HG03039 (cell line): ENCODE data around the gene CACNA1C.

Experiments
- ATAC-seq: cut with Tn5 transposase; IDR thresholded peaks from one replicate; pipeline ENCODE4 v1.9.1; 2021; ENCODE audit warnings: mild to moderate bottlenecking, moderate library complexity; ENCODE audit not compliant: unreplicated experiment

The CACNA1C gene

GRCh38 chr12:2643576-2644135 is 590.9 kb downstream of the CACNA1C start:
- no peak for ATAC-seq

DNA sequence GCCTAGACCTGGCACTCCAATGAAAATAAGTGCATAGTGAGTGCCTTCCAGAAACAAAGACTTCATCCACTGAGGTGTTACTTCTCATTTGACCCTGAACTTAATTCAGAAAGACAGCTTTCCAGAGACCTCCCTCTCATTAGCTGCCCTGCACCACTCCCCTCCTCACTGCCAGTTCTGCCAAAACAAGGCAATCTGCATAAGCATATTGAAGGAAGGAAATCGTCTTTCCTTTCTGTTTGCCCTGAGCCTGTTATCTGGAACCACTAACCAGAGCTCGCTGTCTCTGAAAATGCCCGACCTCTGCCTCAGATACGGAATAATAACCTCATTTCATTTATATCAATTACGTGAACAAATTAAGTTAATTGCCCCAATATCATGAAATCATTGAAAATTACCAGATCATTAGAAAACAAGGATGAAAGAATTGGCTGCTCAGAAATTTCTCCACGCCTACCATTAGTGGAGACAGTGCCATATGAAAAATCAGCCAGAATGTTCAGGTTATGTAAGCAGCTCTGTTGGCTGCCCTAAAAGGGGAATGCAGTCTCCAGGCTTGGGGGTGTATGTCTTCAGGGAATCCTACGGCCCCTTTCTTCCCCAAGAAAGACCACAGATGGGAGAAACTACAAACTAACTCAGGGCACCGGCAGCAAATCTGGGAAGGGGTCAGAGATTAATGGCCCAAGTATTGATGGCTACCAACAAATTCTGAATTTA is 592.1 kb downstream of the CACNA1C start:
- no peak for ATAC-seq

DNA sequence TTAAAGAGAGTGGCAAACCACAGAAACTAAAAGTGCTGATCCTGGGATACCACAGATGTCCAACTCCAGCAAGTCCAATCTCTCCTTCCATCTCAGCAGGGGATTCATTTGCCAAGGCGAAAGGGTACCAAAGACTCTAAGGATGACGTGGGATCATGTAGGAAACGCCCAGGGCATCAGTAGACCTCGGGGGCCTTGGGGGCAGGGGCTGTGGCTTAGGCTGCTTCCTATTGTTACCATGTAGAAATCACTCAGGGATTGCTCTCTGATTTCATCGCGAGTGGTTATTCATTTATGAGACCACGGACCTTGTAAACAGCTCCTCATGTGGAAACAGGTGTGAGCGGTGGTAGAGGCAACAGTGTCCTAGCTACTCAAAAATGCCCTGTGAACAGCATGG is 592.7 kb downstream of the CACNA1C start:
- no peak for ATAC-seq

GRCh38 chr12:2646341-2646740 is 593.6 kb downstream of the CACNA1C start:
- no peak for ATAC-seq

DNA sequence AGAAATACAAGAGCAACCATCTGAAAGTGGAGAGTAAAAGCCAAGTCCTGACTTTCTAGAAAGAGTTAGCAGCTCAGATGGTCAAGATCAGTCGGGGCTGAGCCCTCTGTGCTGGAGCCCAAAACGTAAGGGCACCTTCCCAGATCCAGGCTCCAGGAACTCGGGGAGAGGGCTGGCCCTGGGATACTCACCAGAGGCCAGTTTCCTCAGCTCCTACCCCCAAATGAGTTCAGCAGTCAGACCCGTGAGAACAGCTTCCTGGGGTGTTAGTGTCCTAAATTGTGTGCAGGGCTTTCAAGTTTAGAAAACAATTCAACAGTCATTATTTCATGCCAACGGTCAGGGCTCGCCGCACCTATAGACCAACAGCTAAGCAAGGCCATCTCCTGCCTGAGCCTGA is 594.4 kb downstream of the CACNA1C start:
- ATAC-seq, result no peak

- ATAC-seq, result no peak
These were observed 595.6 kb downstream of the CACNA1C start for GRCh38 chr12:2648406-2648805.

DNA sequence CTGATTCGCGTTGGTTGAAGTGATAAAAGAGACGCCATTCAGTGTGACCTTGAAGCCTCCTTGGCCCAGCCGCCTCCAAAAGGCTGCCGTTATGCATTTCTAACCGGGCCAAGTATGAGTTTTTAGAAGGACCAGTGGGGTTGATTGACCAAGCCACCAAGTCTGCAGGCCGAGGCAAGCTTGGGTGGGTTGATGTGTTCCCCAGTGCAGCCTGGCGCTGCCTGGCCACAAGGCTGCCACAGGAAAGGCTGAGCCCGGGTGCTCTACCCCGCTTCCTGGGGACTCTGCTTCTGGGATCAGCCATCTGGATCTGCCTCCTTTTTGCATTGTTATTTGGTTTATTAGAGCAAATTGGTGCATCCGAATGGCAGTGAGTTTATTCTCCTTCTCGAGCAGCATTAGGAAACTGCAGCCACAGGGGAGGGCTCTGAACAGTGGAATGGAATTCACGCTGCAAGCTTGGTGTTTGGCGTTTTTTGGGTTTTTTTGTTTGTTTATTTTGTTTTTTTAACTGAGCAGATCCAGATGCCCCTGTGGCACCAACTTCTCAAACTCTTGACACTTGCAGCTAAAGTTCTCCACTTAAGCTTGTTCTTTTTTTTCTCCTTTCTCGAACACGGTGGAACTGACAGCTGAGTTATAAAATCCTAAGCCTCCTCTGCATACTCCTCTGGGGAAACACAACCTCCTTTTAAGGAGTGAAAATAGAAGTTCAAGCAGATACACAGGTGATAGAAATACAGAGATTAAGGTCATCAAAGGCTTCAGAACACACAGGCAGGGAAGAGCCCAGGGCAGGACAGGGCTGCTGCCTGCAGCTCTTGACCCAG is 596.6 kb downstream of the CACNA1C start:
- ATAC-seq, result no peak

GRCh38 chr12:2650261-2651067 is 597.7 kb downstream of the CACNA1C start:
- no peak for ATAC-seq

DNA sequence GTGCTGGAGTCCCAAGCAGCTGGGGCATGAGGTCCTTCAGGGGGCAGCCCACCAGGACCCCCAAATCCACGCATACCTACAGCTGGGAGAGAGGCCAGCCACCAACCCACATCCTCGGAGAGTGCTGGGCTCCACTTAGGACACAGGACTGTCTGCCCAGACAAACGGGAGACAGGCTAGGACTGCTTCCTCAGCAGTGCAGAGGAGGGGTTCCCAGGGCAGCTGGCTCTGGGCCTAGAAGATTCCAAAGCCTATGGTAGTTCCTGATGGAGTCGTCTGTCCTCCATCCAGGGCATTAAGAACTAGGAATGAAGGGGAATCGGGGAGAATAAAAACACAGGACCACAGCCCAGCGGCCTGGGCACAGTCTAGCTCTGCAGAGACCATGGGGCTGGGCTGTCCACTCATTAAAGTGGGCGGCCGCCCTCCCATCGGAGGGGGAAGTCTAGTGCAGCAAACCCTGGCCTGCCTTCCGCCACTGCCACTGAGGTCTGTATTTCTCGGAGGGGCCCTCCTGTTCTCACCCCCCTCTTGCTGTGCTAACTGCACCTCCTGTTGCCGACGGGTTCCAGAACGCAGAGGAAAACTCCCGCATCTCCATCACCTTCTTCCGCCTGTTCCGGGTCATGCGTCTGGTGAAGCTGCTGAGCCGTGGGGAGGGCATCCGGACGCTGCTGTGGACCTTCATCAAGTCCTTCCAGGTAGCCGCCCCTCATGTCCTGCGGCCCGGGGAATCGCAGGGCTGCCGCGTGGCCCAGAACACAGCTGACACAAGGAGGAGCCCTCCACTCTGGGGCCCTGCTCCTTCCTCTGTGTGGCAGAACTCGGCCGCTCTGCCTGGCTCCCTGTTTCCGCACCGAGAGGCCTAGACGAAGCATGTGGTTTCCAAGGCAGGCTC is 598.5 kb downstream of the CACNA1C start:
- no peak for ATAC-seq

- ATAC-seq, result no peak
These were observed 599.2 kb downstream of the CACNA1C start for GRCh38 chr12:2652011-2652400.

GRCh38 chr12:2652401-2653081 is 599.8 kb downstream of the CACNA1C start:
- ATAC-seq, result no peak

DNA sequence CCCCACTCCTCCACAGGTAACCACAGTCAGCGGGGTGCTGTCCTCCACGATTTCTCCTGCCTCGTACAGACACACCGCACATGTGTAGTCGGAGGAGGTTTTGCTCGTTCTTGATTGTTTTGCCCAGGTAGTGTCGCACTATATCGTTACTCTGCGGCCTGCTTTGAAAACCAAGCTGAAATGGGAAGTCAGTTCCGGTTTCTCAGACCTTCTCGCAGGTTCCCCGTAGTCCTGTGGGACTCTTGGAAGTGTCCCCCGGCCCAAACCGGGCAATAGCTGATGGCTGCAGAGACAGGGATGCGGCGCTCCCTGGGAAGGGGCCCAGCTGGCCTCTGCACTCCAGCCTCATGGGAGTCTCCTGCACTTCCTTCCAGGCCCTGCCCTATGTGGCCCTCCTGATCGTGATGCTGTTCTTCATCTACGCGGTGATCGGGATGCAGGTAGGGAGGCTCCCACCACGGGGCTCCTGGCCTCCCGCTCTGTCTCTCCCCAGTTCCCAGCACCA is 600.7 kb downstream of the CACNA1C start:
- no peak for ATAC-seq

DNA sequence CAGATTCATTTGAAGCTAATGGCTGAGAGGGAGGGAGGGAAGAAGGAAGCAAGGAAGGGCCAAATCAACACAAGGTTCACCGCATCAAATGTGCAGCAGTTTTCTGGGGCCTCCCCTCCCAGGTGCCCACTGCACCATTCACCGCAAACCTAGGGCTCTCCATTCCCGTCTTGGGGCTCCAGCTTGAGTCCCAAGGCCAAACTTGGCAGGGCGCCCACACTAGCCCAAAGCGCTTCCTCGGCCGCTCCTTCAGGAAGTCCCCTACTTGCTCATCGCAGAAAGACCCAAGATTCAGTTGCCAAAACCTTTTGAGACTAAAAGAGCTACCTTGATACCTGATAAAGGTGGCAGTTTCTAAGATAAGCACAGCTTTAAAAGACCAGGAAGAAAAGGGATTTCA is 601.5 kb downstream of the CACNA1C start:
- ATAC-seq, result no peak

DNA sequence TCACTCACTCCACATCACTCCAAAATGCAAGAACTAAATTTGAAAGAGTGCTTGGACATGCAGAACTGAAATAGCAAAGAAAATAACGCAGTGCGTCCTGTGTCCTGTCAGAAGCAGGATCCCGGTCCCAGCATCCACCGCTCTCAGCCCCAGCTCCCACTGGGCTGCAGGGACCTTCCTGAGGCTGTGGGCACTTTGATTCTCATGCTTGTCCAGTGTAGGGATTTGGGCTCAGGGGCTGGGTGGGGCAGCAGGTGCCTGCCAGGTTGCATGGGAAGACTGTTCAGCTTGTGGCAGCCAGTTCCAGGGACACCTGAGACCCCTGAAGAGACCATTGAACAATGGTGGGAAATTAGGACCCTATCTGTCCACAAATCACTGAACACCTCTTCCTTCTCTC is 602.0 kb downstream of the CACNA1C start:
- ATAC-seq, result no peak

DNA sequence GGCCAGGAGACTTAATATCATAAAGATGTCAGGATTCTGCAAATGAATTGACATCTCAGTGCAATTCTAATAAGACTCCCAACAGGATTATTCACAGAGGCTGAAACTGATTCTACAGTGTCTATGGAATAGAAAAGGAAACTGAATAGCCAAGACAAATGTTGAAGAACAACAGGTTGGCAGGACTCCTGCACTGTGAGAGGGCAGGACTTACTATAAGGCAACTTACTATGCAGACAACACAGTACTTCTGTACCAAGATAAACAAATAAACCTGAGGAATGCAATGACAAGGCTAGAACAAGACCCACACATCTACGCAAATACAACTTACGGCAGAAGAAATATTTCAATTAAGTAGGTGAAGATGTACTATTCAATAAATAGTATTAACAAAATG is 609.7 kb downstream of the CACNA1C start:
- no peak for ATAC-seq

DNA sequence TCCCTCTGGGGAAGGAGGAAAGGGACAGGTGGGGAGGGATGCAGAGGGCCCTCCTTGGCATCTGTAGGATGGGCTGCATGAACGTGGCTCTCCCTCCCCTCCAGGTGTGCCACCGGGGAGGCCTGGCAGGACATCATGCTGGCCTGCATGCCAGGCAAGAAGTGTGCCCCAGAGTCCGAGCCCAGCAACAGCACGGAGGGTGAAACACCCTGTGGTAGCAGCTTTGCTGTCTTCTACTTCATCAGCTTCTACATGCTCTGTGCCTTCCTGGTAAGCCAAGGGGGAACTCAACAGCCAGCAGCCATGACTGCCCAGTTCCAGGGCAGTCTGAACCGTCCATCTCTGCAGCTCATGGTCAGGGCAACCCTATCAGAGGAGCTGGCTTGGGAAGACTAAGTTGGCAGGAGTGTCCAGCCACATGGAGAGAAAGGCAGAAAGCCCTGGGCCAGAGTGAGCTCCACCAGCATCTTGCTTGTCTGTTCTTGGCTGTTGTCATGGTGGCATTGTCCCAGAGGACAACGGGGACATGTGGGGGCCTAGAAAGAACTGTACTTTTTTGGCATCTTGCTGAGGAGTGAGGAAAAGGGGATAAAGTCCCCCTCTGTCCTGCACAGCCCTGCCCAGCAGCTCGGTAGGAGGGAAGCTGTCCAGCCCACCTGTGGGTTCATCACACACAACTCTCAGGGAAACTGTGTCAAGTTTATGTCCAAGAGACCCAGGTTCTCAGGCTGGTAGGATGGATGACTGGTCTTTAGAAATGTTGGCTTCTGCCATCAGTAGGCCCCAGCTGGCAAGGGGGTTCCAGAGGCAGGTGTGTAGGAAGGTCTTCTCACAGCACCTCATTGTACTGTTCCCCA is 612.2 kb downstream of the CACNA1C start:
- no peak for ATAC-seq

GRCh38 chr12:2666411-2666810 is 613.6 kb downstream of the CACNA1C start:
- ATAC-seq, result no peak

GRCh38 chr12:2666846-2667245 is 614.1 kb downstream of the CACNA1C start:
- no peak for ATAC-seq
